ENCODE results near the gene BMP2.

The BMP2 gene

DNA sequence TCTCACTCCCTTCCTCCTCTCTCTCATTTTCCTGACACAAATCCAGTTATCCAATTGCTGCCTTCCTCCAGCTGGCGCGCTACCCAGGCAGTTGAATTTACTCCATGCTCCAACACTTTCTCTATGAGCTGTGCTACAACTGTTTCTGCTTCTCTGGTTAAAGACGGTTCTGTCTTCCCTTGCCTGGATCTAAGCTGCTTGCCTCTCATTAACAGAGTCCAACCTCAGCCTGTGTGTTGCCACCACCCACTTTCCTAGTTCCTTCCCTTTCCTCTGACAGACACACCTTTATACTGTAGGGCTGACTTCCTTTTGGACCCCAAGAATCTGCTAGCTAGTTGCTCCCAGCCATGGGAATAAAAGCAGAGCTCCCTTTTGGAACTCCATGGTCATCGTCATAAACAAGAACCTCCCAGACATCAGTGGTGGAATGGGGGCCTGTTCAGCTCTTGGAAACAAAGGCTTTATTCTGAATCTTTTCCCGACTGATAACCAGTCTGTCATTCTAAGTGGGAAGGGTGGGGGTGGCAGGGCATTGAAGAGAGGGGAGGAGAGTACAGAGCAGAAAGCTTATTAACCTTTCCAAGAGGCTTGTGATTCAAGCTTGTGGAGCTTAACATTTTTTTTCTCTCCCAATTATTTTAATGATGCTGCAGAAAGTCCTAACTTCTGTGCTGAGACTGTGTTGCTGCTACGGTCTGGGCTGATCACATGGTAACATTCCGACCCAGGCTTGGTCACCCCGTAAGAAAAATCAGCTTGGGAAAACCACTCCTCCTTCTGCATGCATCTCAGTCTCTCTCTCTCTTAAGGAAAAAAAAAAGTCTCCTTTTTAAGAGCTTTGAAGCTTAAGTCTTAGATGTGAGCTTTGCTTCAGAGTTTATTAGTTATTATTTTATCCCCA, 31.3 kb upstream of the BMP2 start:
- no peak for TF ChIP-seq CTCF (IDR thresholded peaks at IDR 0.05; ENCODE audit: low read depth, low read length)
- TF ChIP-seq EZH2phosphoT487 (IDR thresholded peaks at IDR 0.05; ENCODE audit: low read depth), result no peak
- Histone ChIP-seq H3K79me2 (ENCODE audit: low read length) (no peaks in the 10 kb centered on the region), H3K4me1 (ENCODE audit: low read length) (no peaks in the 10 kb centered on the region), H2AFZ (ENCODE audit: low read depth, low read length) (no peak overlapping the region), H3K36me3 (replicated peaks; ENCODE audit: low read depth, low read length) (no peaks in the 10 kb centered on the region), H3K27me3 (ENCODE audit: low read depth, low read length) (no peaks in the 10 kb centered on the region), H3K9ac (ENCODE audit: low read length) (no peak overlapping the region), H3K4me2 (ENCODE audit: low read length) (no peak overlapping the region), H3K9me3 (ENCODE audit: insufficient read depth, low read length) (no peaks in the 10 kb centered on the region), H4K20me1 (ENCODE audit: insufficient read depth, low read length) (no peaks in the 10 kb centered on the region), H3K4me3 (ENCODE audit: low read length) (no peak overlapping the region), H3K27ac (ENCODE audit: low read length) (no peak overlapping the region)

DNA sequence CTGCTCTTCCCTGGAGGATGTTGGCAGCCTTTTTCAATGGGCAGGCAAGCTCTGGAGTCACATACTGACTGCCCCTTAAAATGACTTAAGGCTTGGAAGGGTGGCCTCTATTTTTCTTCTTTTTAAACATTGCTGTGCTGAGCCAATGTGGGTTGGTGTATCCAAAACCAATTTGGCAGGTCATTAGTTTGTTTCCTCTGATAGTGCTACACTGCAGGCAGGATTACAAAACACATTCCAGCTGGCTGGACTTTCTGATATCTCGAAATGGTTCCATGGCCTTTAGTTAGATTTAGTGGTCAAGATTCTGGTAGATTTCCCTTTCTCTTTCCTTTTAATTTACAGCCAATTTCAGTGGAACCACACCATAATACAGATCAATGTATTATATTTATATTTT, 28.1 kb upstream of the BMP2 start:
- Histone ChIP-seq H3K4me2 (ENCODE audit: low read length) (no peak overlapping the region), H3K9me3 (ENCODE audit: insufficient read depth, low read length) (no peaks in the 10 kb centered on the region), H3K9ac (ENCODE audit: low read length) (no peak overlapping the region), H3K27ac (ENCODE audit: low read length) (no peak overlapping the region), H3K79me2 (ENCODE audit: low read length) (no peaks in the 10 kb centered on the region), H3K36me3 (replicated peaks; ENCODE audit: low read depth, low read length) (no peaks in the 10 kb centered on the region), H3K27me3 (ENCODE audit: low read depth, low read length) (no peaks in the 10 kb centered on the region), H4K20me1 (ENCODE audit: insufficient read depth, low read length) (no peaks in the 10 kb centered on the region), H3K4me1 (ENCODE audit: low read length) (no peaks in the 10 kb centered on the region), H3K4me3 (ENCODE audit: low read length) (no peak overlapping the region), H2AFZ (ENCODE audit: low read depth, low read length) (no peak overlapping the region)
- TF ChIP-seq EZH2phosphoT487 (IDR thresholded peaks at IDR 0.05; ENCODE audit: low read depth), result no peak
- no peak for TF ChIP-seq CTCF (IDR thresholded peaks at IDR 0.05; ENCODE audit: low read depth, low read length)

DNA sequence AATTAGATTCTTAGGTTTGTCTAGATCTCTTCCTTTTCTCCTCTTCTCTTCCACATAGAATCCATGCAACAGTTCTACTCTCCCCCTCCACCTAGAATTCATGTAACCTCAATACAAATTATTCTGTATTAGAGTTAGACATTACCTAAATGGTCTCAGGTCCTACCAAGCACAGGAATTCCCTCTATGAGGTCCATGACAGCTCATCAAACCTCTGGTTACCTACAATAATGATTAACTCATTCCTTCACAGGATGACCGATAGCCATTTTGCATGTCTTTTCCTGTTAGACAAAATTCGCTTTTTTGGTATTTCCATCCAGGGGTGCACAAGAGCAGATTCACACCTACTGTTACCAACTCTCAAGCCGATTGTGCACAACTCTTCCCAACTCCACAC, 27.4 kb upstream of the BMP2 start:
- H3K4me1 ChIP-seq (ENCODE audit: low read length), result no peaks in the 10 kb centered on the region
- H3K9ac ChIP-seq (ENCODE audit: low read length), result no peak overlapping the region
- H3K9me3 ChIP-seq (ENCODE audit: insufficient read depth, low read length), result no peaks in the 10 kb centered on the region
- H3K79me2 ChIP-seq (ENCODE audit: low read length), result no peaks in the 10 kb centered on the region
- TF ChIP-seq CTCF (IDR thresholded peaks at IDR 0.05; ENCODE audit: low read depth, low read length) (no peak), EZH2phosphoT487 (IDR thresholded peaks at IDR 0.05; ENCODE audit: low read depth) (no peak)
- H3K27ac ChIP-seq (ENCODE audit: low read length), result no peak overlapping the region
- no peaks in the 10 kb centered on the region for H3K27me3 ChIP-seq (ENCODE audit: low read depth, low read length)
- H3K4me3 ChIP-seq (ENCODE audit: low read length), result no peak overlapping the region
- H4K20me1 ChIP-seq (ENCODE audit: insufficient read depth, low read length), result no peaks in the 10 kb centered on the region
- H3K4me2 ChIP-seq (ENCODE audit: low read length), result no peak overlapping the region
- no peaks in the 10 kb centered on the region for H3K36me3 ChIP-seq (replicated peaks; ENCODE audit: low read depth, low read length)
- no peak overlapping the region for H2AFZ ChIP-seq (ENCODE audit: low read depth, low read length)

DNA sequence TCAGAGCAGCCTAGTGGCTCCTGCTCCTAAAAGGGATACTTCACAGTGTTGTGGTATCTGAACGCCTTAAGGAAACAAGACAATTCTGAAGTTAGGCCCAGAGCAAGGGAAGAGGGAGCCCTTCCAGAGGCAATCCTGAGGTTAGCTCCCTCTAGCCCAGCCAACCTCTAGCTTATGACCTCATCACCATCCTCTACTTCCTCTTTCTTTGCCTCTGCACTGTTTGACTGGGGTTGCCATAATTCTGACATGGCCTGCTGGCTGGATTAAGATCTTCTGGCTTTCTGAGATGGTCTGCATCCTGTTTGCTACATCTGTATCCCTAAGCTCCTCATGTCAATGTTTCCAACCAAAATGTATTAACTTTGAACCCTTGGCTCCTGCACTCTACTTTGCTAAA, 23.3 kb upstream of the BMP2 start:
- Histone ChIP-seq H3K9me3 (ENCODE audit: insufficient read depth, low read length) (no peaks in the 10 kb centered on the region), H3K27ac (ENCODE audit: low read length) (no peak overlapping the region), H3K79me2 (ENCODE audit: low read length) (no peaks in the 10 kb centered on the region), H4K20me1 (ENCODE audit: insufficient read depth, low read length) (no peaks in the 10 kb centered on the region), H2AFZ (ENCODE audit: low read depth, low read length) (no peak overlapping the region), H3K4me1 (ENCODE audit: low read length) (no peaks in the 10 kb centered on the region), H3K9ac (ENCODE audit: low read length) (no peak overlapping the region), H3K4me3 (ENCODE audit: low read length) (no peak overlapping the region), H3K27me3 (ENCODE audit: low read depth, low read length) (no peaks in the 10 kb centered on the region), H3K36me3 (replicated peaks; ENCODE audit: low read depth, low read length) (no peaks in the 10 kb centered on the region), H3K4me2 (ENCODE audit: low read length) (no peak overlapping the region)
- no peak for TF ChIP-seq CTCF (IDR thresholded peaks at IDR 0.05; ENCODE audit: low read depth, low read length)
- no peak for TF ChIP-seq EZH2phosphoT487 (IDR thresholded peaks at IDR 0.05; ENCODE audit: low read depth)

All from OCI-LY3 (cell line).